WTC11 (cell line): Measurements from ENCODE around the gene SLC39A7. TPM values are rescaled to one million over a fixed set of nuclear protein-coding genes. Genes with fewer than 3 reads are reported as not detected.
A peak's percentile ranks its signal among the peaks of the same experiment; 100 is the strongest.

Experiments
- ATAC-seq: fragments of 200-7000 bp; cut with Tn5 transposase; 2 replicates; pipeline ENCODE4 v1.10.0; 2021; ENCODE audit warnings: mild to moderate bottlenecking, moderate library complexity
- CTCF ChIA-PET: fragments of 300-600 bp; sonication (Branson Sonifier 250); formaldehyde crosslinking; loops from one replicate; lab custom pipeline; 2021; ENCODE audit warnings: antibody characterized with exemption; lab: Charles Lee
- POLR2A ChIA-PET: fragments of 350-600 bp; sonication (Branson Sonifier 250); formaldehyde crosslinking; loops from one replicate; lab custom pipeline; 2021; ENCODE audit warnings: antibody characterized with exemption; lab: Charles Lee
- DNase-seq: peaks from one replicate; pipeline ENCODE4 v3.0.0; 2021; ENCODE audit warnings: low spot score
- H3K27ac Mint-ChIP-seq: 2 replicates; pipeline ENCODE4 v1.8.0; 2021; ENCODE audit warnings: mixed read lengths
- H3K27me3 Mint-ChIP-seq: 2 replicates; pipeline ENCODE4 v1.8.0; 2021; ENCODE audit warnings: low read depth, mild to moderate bottlenecking, moderate library complexity, mixed read lengths
- H3K36me3 Mint-ChIP-seq: 2 replicates; pipeline ENCODE4 v1.8.0; 2021; ENCODE audit warnings: mixed read lengths
- H3K4me1 Mint-ChIP-seq: 2 replicates; pipeline ENCODE4 v1.8.0; 2022; ENCODE audit warnings: mixed read lengths
- H3K4me3 Mint-ChIP-seq: 2 replicates; pipeline ENCODE4 v1.8.0; 2021; ENCODE audit warnings: mild to moderate bottlenecking, moderate library complexity, mixed read lengths
- H3K9me3 Mint-ChIP-seq: 2 replicates; pipeline ENCODE4 v1.8.0; 2021; ENCODE audit warnings: mixed read lengths
- ARID4B ChIP-seq: sonication (generic); formaldehyde crosslinking; IDR thresholded peaks from 2 replicates; pipeline ENCODE4 v1.8.0; 2023; ENCODE audit warnings: missing genetic modification reagents, mild to moderate bottlenecking, borderline replicate concordance
- ATF3 ChIP-seq: sonication (generic); formaldehyde crosslinking; conservative IDR thresholded peaks from 2 replicates; pipeline ENCODE4 v1.8.1; 2022; ENCODE audit warnings: mild to moderate bottlenecking, missing genetic modification reagents
- CDX4 ChIP-seq: fragments of 250-450 bp; sonication (Bioruptor Pico); IDR thresholded peaks from 2 replicates; pipeline ENCODE4 v1.9.0; 2021; ENCODE audit warnings: moderate library complexity, mild to moderate bottlenecking, inconsistent platforms, borderline replicate concordance
- GABPB1 ChIP-seq: sonication (generic); formaldehyde crosslinking; IDR thresholded peaks from 2 replicates; pipeline ENCODE4 v1.8.1; 2023; ENCODE audit warnings: mild to moderate bottlenecking, missing genetic modification reagents
- HMGXB4 ChIP-seq: sonication (generic); formaldehyde crosslinking; IDR thresholded peaks from 2 replicates; pipeline ENCODE4 v1.8.1; 2023; ENCODE audit warnings: mild to moderate bottlenecking, moderate library complexity, missing genetic modification reagents
- KAT7 ChIP-seq: sonication (generic); formaldehyde crosslinking; IDR thresholded peaks from 2 replicates; pipeline ENCODE4 v1.8.1; 2023; ENCODE audit warnings: missing genetic modification reagents, mild to moderate bottlenecking, borderline replicate concordance
- MAX ChIP-seq: sonication (generic); formaldehyde crosslinking; IDR thresholded peaks from 2 replicates; pipeline ENCODE4 v1.8.0; 2022; ENCODE audit warnings: mild to moderate bottlenecking, missing genetic modification reagents
- PRDM15 ChIP-seq: sonication (generic); formaldehyde crosslinking; IDR thresholded peaks from 2 replicates; pipeline ENCODE4 v1.8.0; 2022; ENCODE audit warnings: missing genetic modification reagents
- TCF7 ChIP-seq: sonication (generic); formaldehyde crosslinking; IDR thresholded peaks from 2 replicates; pipeline ENCODE4 v1.8.0; 2022; ENCODE audit warnings: mild to moderate bottlenecking, low read depth, missing genetic modification reagents, moderate library complexity
- ZBTB21 ChIP-seq: sonication (generic); formaldehyde crosslinking; IDR thresholded peaks from 2 replicates; pipeline ENCODE4 v1.8.1; 2023; ENCODE audit warnings: mild to moderate bottlenecking, missing genetic modification reagents, borderline replicate concordance
- ZBTB43 ChIP-seq: sonication (generic); formaldehyde crosslinking; IDR thresholded peaks from 2 replicates; pipeline ENCODE4 v1.8.1; 2023; ENCODE audit warnings: mild to moderate bottlenecking, missing genetic modification reagents
- ZNF232 ChIP-seq: sonication (generic); formaldehyde crosslinking; IDR thresholded peaks from 2 replicates; pipeline ENCODE4 v1.8.0; 2022; ENCODE audit warnings: mild to moderate bottlenecking, missing genetic modification reagents
- ZNF423 ChIP-seq: fragments of 250-450 bp; sonication (Bioruptor Pico); IDR thresholded peaks from 2 replicates; pipeline ENCODE4 v2.1.2; 2022; ENCODE audit warnings: mild to moderate bottlenecking, moderate library complexity
- total RNA-seq: library from RNA; stranded (reverse); gene quantifications from 3 replicates; pipeline ENCODE4 v1.2.3, GENCODE V29; 2021
- TF ChIP-seq, protein P1 (sequence below): sonication (generic); formaldehyde crosslinking; IDR thresholded peaks from 2 replicates; pipeline ENCODE4 v1.8.0; 2022; ENCODE audit warnings: mild to moderate bottlenecking, missing genetic modification reagents
- TF ChIP-seq, protein P2 (sequence below): sonication (generic); formaldehyde crosslinking; IDR thresholded peaks from 2 replicates; pipeline ENCODE4 v1.8.1; 2023; ENCODE audit warnings: mild to moderate bottlenecking, missing genetic modification reagents
- TF ChIP-seq, protein P3 (sequence below): sonication (generic); formaldehyde crosslinking; IDR thresholded peaks from 2 replicates; pipeline ENCODE4 v1.8.1; 2022; ENCODE audit warnings: low read depth, missing genetic modification reagents, borderline replicate concordance

Gene SLC39A7
- total RNA-seq, 1 experiment from 2014 or later: 163 TPM

DNA sequence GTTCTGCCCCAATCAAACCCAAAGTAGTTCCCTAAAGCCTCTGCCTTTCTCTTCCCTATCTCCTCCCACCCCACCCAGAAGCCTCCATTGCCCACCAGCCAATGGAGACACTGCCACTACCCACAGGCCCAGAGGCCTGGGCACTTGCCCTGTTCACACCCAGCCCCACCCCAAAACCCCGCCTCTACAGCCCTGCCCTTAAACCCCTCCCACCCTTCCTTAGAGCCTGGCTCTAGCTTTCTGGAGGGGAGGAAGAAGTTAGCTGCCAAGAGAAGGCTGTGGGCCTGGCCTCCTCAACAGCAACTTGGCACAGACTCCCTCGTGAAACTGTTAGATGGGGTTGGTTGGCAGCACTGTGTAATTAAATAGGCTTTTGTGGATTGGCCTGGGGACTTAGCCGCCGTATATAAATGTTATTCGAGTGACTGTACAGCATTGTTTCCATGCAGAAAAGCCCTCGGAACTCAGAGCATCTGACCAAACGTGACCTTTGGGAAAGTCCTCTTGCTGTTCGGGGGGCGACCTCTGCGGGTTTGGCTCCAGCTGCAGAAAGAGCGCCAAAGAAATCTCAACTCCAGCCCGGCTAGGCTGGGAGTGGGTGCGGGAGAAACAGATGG lies 39.8 kb upstream of the SLC39A7 start:
- POLR2A ChIA-PET: no interaction called here
- DNase-seq: peak; percentile 40
- peak overlapping the region; percentile 86 for H3K4me3 Mint-ChIP-seq
- TF ChIP-seq, protein P1, sequence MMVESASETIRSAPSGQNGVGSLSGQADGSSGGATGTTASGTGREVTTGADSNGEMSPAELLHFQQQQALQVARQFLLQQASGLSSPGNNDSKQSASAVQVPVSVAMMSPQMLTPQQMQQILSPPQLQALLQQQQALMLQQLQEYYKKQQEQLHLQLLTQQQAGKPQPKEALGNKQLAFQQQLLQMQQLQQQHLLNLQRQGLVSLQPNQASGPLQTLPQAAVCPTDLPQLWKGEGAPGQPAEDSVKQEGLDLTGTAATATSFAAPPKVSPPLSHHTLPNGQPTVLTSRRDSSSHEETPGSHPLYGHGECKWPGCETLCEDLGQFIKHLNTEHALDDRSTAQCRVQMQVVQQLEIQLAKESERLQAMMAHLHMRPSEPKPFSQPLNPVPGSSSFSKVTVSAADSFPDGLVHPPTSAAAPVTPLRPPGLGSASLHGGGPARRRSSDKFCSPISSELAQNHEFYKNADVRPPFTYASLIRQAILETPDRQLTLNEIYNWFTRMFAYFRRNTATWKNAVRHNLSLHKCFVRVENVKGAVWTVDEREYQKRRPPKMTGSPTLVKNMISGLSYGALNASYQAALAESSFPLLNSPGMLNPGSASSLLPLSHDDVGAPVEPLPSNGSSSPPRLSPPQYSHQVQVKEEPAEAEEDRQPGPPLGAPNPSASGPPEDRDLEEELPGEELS (CRISPR knock-in tag): no peak
- no peak for TF ChIP-seq ZBTB21 (CRISPR knock-in tag)
- TF ChIP-seq GABPB1 (CRISPR knock-in tag): no peak
- no peak for TF ChIP-seq PRDM15 (CRISPR knock-in tag)
- no peak for TF ChIP-seq TCF7 (CRISPR knock-in tag)
- no peak for TF ChIP-seq ARID4B
- no peak for TF ChIP-seq ZNF423 (CRISPR knock-in tag)
- no peak for TF ChIP-seq ZBTB43 (CRISPR knock-in tag)
- TF ChIP-seq MAX (CRISPR knock-in tag): no peak
- TF ChIP-seq, protein P2, sequence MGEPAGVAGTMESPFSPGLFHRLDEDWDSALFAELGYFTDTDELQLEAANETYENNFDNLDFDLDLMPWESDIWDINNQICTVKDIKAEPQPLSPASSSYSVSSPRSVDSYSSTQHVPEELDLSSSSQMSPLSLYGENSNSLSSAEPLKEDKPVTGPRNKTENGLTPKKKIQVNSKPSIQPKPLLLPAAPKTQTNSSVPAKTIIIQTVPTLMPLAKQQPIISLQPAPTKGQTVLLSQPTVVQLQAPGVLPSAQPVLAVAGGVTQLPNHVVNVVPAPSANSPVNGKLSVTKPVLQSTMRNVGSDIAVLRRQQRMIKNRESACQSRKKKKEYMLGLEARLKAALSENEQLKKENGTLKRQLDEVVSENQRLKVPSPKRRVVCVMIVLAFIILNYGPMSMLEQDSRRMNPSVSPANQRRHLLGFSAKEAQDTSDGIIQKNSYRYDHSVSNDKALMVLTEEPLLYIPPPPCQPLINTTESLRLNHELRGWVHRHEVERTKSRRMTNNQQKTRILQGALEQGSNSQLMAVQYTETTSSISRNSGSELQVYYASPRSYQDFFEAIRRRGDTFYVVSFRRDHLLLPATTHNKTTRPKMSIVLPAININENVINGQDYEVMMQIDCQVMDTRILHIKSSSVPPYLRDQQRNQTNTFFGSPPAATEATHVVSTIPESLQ: no peak
- no peak for TF ChIP-seq ATF3 (CRISPR knock-in tag)
- TF ChIP-seq HMGXB4: no peak
- TF ChIP-seq KAT7 (CRISPR knock-in tag): no peak
- TF ChIP-seq ZNF232: no peak
- TF ChIP-seq CDX4 (CRISPR knock-in tag): no peak
- TF ChIP-seq, protein P3, sequence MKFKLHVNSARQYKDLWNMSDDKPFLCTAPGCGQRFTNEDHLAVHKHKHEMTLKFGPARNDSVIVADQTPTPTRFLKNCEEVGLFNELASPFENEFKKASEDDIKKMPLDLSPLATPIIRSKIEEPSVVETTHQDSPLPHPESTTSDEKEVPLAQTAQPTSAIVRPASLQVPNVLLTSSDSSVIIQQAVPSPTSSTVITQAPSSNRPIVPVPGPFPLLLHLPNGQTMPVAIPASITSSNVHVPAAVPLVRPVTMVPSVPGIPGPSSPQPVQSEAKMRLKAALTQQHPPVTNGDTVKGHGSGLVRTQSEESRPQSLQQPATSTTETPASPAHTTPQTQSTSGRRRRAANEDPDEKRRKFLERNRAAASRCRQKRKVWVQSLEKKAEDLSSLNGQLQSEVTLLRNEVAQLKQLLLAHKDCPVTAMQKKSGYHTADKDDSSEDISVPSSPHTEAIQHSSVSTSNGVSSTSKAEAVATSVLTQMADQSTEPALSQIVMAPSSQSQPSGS (CRISPR knock-in tag): no peak

More for the DNA sequence above, 39.8 kb upstream of the SLC39A7 start:
- H3K27me3 Mint-ChIP-seq: peaks cover 25% of the 10 kb centered on the region
- peak; percentile 72 for ATAC-seq
- no peaks in the 10 kb centered on the region for H3K36me3 Mint-ChIP-seq
- H3K4me1 Mint-ChIP-seq: peaks cover 22% of the 10 kb centered on the region
- H3K27ac Mint-ChIP-seq: no peak overlapping the region
- CTCF ChIA-PET: interaction anchor here (0.6 to 7.1 kb wide), 31 partner anchors 7 to 293 kb away, joined by 3 to 55 read pairs (median 5); partner anchors contain the start of gene B3GALT4
- no peaks in the 10 kb centered on the region for H3K9me3 Mint-ChIP-seq
